Measurements from ENCODE around the gene IVNS1ABP.
"Not testable (repeated sequence)": the region's sequence is repeated elsewhere in the genome, so short reads cannot be mapped to it uniquely, and the experiment has no call there.

IVNS1ABP gene
- long read RNA-seq, donor 1, full-length matches to known transcripts: 30 of 210 reads
- long read RNA-seq, donor 1, partial matches to known transcripts: 180 of 210 reads
- long read RNA-seq, donor 1, other reads (novel, unspliced or antisense): 0 of 210 reads
- long read RNA-seq, donor 2, full-length matches to known transcripts: 18 of 62 reads
- long read RNA-seq, donor 2, partial matches to known transcripts: 44 of 62 reads
- long read RNA-seq, donor 2, other reads (novel, unspliced or antisense): 0 of 62 reads
- long read RNA-seq, donor 3, full-length matches to known transcripts: 20 of 60 reads
- long read RNA-seq, donor 3, partial matches to known transcripts: 40 of 60 reads
- long read RNA-seq, donor 3, other reads (novel, unspliced or antisense): 0 of 60 reads
- long read RNA-seq, donor 4, full-length matches to known transcripts: 28 of 119 reads
- long read RNA-seq, donor 4, partial matches to known transcripts: 91 of 119 reads
- long read RNA-seq, donor 4, other reads (novel, unspliced or antisense): 0 of 119 reads
- long read RNA-seq, donor 5, full-length matches to known transcripts: 22 of 89 reads
- long read RNA-seq, donor 5, partial matches to known transcripts: 67 of 89 reads
- long read RNA-seq, donor 5, other reads (novel, unspliced or antisense): 0 of 89 reads
- long read RNA-seq, donor 6, full-length matches to known transcripts: 21 of 122 reads
- long read RNA-seq, donor 6, partial matches to known transcripts: 101 of 122 reads
- long read RNA-seq, donor 6, other reads (novel, unspliced or antisense): 0 of 122 reads
- long read RNA-seq, donor 7, full-length matches to known transcripts: 43 of 170 reads
- long read RNA-seq, donor 7, partial matches to known transcripts: 127 of 170 reads
- long read RNA-seq, donor 7, other reads (novel, unspliced or antisense): 0 of 170 reads
- long read RNA-seq, donor 8, full-length matches to known transcripts: 38 of 131 reads
- long read RNA-seq, donor 8, partial matches to known transcripts: 93 of 131 reads
- long read RNA-seq, donor 8, other reads (novel, unspliced or antisense): 0 of 131 reads

GRCh38 chr1:185317034-185317885, at the start of gene IVNS1ABP:
Gene IVNS1ABP, minus strand, starts transcription at chr1:185317243. Its CDS starts 7,750 bp downstream, at chr1:185309493.
- DNase-seq: peak; percentile 92

- no peak for DNase-seq
Observed at GRCh38 chr1:185365951-185366350, 48.9 kb upstream of the IVNS1ABP start.

GRCh38 chr1:185364528-185364927, 47.5 kb upstream of the IVNS1ABP start:
- DNase-seq: not testable (repeated sequence)

GRCh38 chr1:185363205-185363604, 46.2 kb upstream of the IVNS1ABP start:
- no peak for DNase-seq

GRCh38 chr1:185360714-185361113, 43.7 kb upstream of the IVNS1ABP start:
- no peak for DNase-seq

GRCh38 chr1:185358957-185359356, 41.9 kb upstream of the IVNS1ABP start:
- no peak for DNase-seq

GRCh38 chr1:185355947-185356346, 38.9 kb upstream of the IVNS1ABP start:
- DNase-seq: no peak

GRCh38 chr1:185353124-185353523, 36.1 kb upstream of the IVNS1ABP start:
- DNase-seq: no peak

- no peak for DNase-seq
Observed at GRCh38 chr1:185351734-185352466, 34.9 kb upstream of the IVNS1ABP start.

GRCh38 chr1:185350027-185350442, 33.0 kb upstream of the IVNS1ABP start:
- no peak for DNase-seq

GRCh38 chr1:185349556-185349955, 32.5 kb upstream of the IVNS1ABP start:
- DNase-seq: no peak

GRCh38 chr1:185348985-185349384, 31.9 kb upstream of the IVNS1ABP start:
- no peak for DNase-seq

- no peak for DNase-seq
Observed at GRCh38 chr1:185348296-185348695, 31.3 kb upstream of the IVNS1ABP start.

- DNase-seq: no peak
Observed at GRCh38 chr1:185345913-185346720, 29.1 kb upstream of the IVNS1ABP start.

GRCh38 chr1:185343306-185343705, 26.3 kb upstream of the IVNS1ABP start:
- DNase-seq: no peak

GRCh38 chr1:185342672-185343259, 25.7 kb upstream of the IVNS1ABP start:
- no peak for DNase-seq

- no peak for DNase-seq
Observed at GRCh38 chr1:185342017-185342416, 25.0 kb upstream of the IVNS1ABP start.

- no peak for DNase-seq
Observed at GRCh38 chr1:185341196-185341781, 24.2 kb upstream of the IVNS1ABP start.

Data from right kidney (tissue), 9 donors.